Measurements from ENCODE around the gene SPINK4. TPM values are rescaled to one million over a fixed set of nuclear protein-coding genes. Genes with fewer than 3 reads are reported as not detected.

Gene SPINK4
- total RNA-seq, 1 donor from 2014 or later, result not detected

DNA sequence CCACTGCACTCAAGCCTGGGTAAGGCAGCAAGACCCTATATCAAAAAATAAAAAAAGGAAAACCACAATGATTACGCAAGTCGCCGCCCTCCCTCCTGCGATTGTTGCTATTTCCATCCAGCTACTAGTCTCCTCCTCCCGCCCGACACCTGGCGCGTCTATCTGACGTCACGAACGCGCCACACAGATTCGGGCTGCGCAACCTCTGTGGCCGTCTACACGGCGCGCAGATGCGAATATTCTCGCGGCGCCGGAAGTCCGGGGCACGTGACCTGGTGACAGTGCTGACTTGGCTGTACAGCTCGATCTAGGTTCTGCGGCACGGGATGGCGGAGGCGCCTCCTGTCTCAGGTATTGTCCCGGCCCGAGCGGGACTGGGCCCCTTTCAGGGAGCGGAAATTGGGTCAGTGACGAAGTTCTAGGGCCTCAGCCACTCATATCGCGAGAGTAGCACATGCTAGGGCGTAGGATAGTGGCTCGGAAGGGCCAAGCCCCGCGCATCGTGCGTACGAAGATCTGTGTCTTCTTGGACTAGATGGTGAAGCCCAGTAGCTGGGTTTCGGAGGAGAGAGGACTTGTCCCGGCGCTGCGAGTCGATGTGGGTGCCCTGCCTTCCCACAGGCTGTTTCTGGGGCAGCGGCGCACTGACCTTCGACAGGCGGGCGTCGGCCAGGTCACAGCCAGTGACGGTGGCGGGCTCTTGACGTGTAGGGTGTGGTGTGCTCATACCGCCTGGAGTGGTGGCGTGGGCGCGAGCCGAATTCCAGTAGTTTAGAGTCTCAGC, 50.5 kb downstream of the SPINK4 start, which contains the start of gene NFX1:
TSS of gene NFX1 (plus strand) at position 270 of the 784 bp plus-strand sequence. CDS start at position 327, 57 bp downstream.
- TF ChIP-seq CTCF (conservative IDR thresholded peaks at IDR 0.05), result no peak
- Mint-ChIP-seq H3K27me3 (no peaks in the 10 kb centered on the region), H3K27ac (peak within 1 kb of the TSS; percentile 100), H3K9me3 (no peaks in the 10 kb centered on the region), H3K36me3 (peaks cover 17% of the 10 kb centered on the region), H3K4me1 (ENCODE audit: unreplicated experiment) (peaks cover 28% of the 10 kb centered on the region), H3K4me3 (peak within 1 kb of the TSS; percentile 99)
- peak; percentile 97 for DNase-seq (ENCODE audit: extremely low spot score, unreplicated experiment)

DNA sequence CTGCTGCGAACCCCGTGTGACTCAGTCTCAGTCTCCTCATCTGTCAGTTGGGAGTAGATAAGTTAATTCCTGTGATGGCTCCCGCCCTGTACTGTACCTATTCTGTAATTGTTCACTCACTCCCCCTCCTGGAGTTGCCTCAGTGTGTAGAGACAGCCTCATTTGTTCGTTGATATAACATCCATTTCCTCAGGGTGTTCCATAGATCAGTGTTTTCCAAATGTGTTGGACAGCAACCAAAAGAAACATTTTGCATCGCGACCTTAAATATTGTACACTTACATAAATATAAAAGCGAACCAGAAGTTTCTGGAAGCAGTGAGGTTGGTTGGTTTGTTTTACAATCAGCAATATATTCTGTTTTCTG, 51.0 kb downstream of the SPINK4 start:
- Mint-ChIP-seq H3K9me3 (no peaks in the 10 kb centered on the region), H3K27me3 (no peaks in the 10 kb centered on the region), H3K4me1 (ENCODE audit: unreplicated experiment) (peaks cover 28% of the 10 kb centered on the region), H3K27ac (peak overlapping the region; percentile 100), H3K4me3 (peak overlapping the region; percentile 99), H3K36me3 (peaks cover 17% of the 10 kb centered on the region)
- TF ChIP-seq CTCF (conservative IDR thresholded peaks at IDR 0.05), result no peak
- no peak for DNase-seq (ENCODE audit: extremely low spot score, unreplicated experiment)

- peaks cover 24% of the 10 kb centered on the region for H3K36me3 Mint-ChIP-seq
- peak overlapping the region; percentile 83 for H3K27ac Mint-ChIP-seq
- no peak for DNase-seq (ENCODE audit: extremely low spot score, unreplicated experiment)
- H3K4me1 Mint-ChIP-seq (ENCODE audit: unreplicated experiment), result peaks cover 34% of the 10 kb centered on the region
- peak overlapping the region; percentile 80 for H3K4me3 Mint-ChIP-seq
- TF ChIP-seq CTCF (conservative IDR thresholded peaks at IDR 0.05), result no peak
- H3K27me3 Mint-ChIP-seq, result no peaks in the 10 kb centered on the region
- H3K9me3 Mint-ChIP-seq, result no peaks in the 10 kb centered on the region
These were observed 51.9 kb downstream of the SPINK4 start for GRCh38 chr9:33291901-33292300.

DNA sequence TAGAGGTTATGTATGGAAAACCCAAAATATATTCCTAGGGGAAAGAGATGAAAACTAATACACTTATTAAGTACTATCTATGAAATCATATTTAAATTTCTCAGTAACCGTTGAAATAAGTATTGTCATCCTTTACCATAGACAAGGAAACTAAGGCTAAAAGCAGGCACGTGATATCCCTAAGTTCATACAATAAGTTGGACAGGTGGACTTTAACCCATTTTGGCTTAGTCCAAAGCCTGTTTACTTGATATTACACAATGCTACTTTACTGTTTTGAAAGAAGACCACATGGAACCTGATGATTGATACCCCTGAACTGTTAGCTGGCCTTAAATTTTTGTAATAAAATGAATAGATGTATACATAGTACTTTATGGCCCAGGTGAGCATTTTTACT, 53.8 kb downstream of the SPINK4 start:
- Mint-ChIP-seq H3K9me3 (no peaks in the 10 kb centered on the region), H3K36me3 (peaks cover 33% of the 10 kb centered on the region), H3K27ac (peak overlapping the region; percentile 83), H3K4me3 (no peak overlapping the region), H3K27me3 (no peaks in the 10 kb centered on the region), H3K4me1 (ENCODE audit: unreplicated experiment) (peaks cover 49% of the 10 kb centered on the region)
- DNase-seq (ENCODE audit: extremely low spot score, unreplicated experiment), result no peak
- TF ChIP-seq CTCF (conservative IDR thresholded peaks at IDR 0.05), result no peak

DNA sequence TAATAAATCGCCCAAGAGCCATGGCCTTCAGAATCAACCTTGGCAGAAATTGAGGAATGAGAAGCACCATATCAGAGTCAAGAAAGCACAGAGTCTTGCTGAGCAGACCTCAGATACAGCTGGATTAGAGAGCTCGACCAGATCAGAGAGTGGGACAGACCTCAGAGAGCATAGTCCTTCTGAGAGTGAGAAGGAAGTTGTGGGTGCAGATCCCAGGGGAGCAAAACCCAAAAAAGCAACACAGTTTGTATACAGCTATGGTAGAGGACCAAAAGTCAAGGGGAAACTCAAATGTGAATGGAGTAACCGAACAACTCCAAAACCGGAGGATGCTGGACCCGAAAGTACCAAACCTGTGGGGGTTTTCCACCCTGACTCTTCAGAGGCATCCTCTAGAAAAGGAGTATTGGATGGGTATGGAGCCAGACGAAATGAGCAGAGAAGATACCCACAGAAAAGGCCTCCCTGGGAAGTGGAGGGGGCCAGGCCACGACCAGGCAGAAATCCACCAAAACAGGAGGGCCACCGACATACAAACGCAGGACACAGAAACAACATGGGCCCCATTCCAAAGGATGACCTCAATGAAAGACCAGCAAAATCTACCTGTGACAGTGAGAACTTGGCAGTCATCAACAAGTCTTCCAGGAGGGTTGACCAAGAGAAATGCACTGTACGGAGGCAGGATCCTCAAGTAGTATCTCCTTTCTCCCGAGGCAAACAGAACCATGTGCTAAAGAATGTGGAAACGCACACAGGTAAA, 54.9 kb downstream of the SPINK4 start:
- no peak for DNase-seq (ENCODE audit: extremely low spot score, unreplicated experiment)
- peaks cover 49% of the 10 kb centered on the region for H3K4me1 Mint-ChIP-seq (ENCODE audit: unreplicated experiment)
- peak overlapping the region; percentile 15 for H3K27ac Mint-ChIP-seq
- H3K9me3 Mint-ChIP-seq, result no peaks in the 10 kb centered on the region
- TF ChIP-seq CTCF (conservative IDR thresholded peaks at IDR 0.05), result no peak
- H3K27me3 Mint-ChIP-seq, result no peaks in the 10 kb centered on the region
- H3K36me3 Mint-ChIP-seq, result peaks cover 36% of the 10 kb centered on the region
- H3K4me3 Mint-ChIP-seq, result no peak overlapping the region

Measured in type B pancreatic cell (in vitro differentiated cells).